Measurements from ENCODE around the gene CGAS.
"Not testable (repeated sequence)": the region's sequence is repeated elsewhere in the genome, so short reads cannot be mapped to it uniquely, and the experiment has no call there.

The CGAS gene

GRCh38 chr6:73394577-73395354 lies 57.3 kb downstream of the CGAS start, which contains the start of gene DDX43:
TSS of gene DDX43 (plus strand) at chr6:73394828. CDS start at chr6:73394906, 78 bp downstream.
- FAIRE-seq = no peak

GRCh38 chr6:73393278-73393677 lies 58.8 kb downstream of the CGAS start:
- no peak for FAIRE-seq

DNA sequence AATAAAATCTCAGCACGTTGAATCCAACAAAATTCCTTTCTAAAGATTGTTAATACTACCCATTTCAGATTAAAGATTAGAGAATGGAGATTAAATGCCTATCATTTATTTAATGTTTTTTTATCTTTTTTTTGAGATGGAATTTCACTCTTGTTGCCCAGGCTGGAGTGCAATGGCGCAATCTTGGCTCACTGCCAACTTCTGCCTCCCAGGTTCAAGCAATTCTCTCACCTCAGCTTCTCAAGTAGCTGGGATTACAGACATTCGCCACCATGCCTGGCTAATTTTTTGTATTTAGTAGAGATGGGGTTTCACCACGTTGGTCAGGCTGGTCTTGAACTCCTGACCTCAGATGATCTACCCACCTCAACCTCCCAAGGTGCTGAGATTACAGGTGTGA lies 59.9 kb downstream of the CGAS start:
- FAIRE-seq = not testable (repeated sequence)

GRCh38 chr6:73391675-73392074 lies 60.4 kb downstream of the CGAS start:
- FAIRE-seq = no peak

DNA sequence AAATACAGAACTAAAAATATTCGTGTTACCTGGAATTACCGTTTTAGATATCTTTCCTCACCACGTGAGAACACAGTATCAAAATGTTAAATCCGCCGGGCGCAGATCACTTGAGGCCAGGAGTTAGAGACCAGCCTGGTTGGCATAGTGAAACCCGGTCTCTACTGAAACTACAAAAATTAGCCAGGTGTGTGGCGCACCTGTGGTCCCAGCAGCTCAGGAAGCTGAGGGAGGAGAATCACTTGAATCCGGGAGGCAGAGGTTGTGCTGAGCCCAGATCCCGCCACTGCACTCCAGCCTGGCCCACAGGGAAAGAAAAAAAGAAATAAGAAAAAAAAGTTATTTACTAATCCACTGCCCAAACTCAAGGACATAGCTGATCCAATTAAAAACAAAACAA lies 62.2 kb downstream of the CGAS start:
- no peak for FAIRE-seq

- FAIRE-seq = no peak
Measured at GRCh38 chr6:73388800-73389512, 63.1 kb downstream of the CGAS start.

DNA sequence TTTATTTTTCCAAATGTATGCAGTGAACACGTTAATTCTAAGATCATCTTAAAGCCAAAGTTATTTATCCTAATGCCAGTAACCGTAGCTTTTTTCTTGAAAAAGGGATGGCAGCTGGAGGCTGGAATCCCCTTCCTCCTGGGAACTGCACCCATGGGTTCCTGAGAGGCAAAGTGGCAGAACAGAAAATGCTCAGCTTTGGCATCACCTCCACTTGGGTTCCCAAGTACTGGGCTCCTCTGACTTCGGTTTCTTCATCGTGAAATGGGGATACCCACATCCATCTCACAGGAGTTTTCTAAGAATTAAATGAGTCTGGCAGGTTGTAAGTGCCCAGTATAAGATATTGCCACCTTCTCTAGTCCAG lies 63.7 kb downstream of the CGAS start:
- FAIRE-seq = no peak

DNA sequence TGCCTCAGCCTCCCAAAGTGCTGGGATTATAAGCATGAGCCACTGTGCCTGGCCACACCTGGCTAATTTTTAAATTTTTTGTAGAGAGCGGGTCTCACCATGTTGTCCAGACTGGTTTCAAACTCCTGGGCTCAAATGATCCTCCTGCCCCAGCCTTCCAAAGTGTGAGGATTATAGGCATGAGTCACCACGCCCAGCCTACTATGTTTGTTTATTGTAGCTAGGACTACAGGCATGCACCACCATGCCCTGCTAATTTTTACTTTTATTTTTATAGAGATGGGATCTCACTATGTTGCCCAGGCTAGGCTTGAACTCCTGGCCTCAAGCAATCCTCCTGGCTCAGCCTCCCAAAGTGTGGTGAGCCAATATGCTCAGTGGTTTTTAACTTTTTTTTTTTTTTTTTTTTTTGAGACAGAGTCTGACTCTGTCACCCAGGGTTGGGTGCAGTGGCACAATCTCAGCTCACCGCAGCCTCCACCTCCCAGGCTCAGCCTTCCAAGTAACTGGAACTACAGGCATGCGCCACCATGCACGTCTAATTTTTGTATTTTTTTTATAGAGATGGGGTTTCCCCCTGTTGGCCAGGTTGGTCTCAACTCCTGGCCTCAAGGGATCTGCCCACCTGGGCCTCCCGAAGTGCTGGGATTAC lies 69.5 kb downstream of the CGAS start:
- no peak for FAIRE-seq

DNA sequence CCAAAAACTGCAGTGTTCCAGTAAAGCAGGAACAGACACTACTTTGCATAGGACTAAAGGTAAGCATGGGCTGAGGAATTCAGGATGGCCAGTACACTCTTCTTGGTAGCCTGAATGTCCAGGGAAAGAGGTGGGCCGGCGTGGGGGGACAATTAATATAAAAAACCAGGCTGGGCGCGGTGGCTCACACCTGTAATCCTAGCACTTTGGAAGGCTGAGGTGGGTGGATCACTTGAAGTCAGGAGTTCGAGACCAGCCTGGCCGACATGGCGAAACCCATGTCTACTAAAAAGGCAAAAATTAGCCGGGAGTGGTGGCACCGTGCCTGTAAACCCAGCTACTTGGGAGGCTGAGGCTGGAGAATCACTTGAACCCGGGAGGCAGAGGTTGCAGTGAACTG lies 70.6 kb downstream of the CGAS start:
- FAIRE-seq = not testable (repeated sequence)

GRCh38 chr6:73377225-73377624 lies 74.9 kb downstream of the CGAS start:
- FAIRE-seq = no peak

- no peak for FAIRE-seq
Measured at GRCh38 chr6:73375216-73375615, 76.9 kb downstream of the CGAS start.

Data from islet of Langerhans (tissue), 1 donor.